Activated CD4-positive, alpha-beta T cell treated with anti-CD3 and anti-CD28 coated beads, Interleukin-10, Interleukin-2, amounts not matched to agents 100 ng/mL and 50 ng/mL, durations not matched to agents 16 hours and 8 hours (primary cell): ENCODE measurements around the gene SP6.
A peak's percentile ranks its signal among the peaks of the same experiment; 100 is the strongest.

Experiments
- DNase-seq: peaks from one replicate; pipeline ENCODE4 v3.0.0-alpha.2; 2020

SP6 gene

DNA sequence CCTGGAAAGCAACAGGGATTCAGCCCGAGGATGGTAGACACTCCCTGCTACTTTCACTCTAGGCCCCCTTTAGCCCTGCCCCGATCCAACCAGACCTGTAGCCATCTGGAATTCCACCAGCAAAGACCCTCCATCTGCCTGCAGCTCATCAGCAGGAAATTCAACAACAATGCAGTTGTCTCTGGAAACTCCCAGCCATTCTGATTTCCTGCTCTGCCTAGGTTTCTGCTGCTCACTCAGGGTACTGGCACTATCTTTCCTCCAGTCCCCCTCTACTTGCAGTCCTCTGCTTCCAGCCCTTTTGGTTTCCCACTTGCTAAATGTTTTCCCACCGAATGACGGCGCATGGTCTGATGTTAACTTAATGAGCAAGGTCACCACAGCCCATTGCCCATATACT is 2.7 kb upstream of the SP6 start:
- no peak for DNase-seq

DNA sequence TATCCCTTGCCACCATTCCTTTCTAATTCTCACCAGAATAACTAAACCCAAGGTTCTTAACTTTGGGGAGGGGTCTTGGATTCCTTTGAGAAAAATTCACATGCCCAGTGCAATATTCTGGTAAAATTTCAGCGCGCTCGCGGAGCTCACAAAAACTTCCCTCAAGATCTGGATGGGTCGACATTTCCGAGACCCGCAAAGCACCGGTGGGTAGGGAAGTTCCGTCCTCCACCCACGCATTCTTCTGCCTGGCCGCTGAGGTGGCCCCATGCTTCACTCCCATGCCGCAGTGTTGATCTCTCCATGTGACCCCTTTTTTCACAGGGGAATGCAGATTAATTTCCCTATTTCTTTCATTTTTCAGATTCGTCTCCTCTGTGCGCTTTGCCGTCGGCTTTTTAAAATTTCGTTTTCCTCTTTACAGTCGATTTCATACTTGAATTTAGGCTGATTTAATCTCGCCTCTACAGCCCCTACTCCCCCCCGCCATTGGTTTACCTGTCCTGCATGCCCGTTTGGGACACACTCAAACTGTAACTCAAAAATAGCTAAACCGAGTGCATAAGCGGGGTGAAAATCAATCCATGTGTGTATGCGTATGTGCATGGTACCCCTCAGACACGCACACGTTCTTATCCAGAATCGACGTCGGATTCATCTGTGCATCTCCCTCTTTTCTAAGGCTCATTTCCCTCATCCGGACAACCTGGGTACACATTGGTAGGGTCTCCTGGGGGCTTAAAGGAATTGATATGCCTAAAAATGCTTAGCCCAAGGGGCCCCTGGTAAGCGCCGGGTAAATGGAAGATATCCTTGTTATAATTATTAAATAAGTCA is 1.4 kb upstream of the SP6 start:
- no peak for DNase-seq

DNA sequence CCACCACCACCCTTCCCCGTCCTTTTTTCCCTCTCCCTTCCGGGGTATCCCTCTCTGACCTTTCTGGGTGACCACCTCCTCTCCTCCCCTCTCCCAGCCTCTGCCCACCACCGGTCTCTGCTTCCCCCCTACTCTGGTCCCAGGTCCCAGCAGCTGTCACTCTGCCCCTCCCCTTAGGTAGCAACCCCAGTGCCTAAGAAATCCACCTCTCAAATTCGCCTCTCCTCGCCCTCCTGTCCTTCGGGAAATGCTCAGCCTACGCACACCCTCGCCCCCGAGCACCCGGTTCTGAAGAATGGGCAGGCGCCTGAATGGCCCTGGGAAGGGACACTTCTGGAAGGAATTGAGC is 775 bp upstream of the SP6 start:
- no peak for DNase-seq

DNA sequence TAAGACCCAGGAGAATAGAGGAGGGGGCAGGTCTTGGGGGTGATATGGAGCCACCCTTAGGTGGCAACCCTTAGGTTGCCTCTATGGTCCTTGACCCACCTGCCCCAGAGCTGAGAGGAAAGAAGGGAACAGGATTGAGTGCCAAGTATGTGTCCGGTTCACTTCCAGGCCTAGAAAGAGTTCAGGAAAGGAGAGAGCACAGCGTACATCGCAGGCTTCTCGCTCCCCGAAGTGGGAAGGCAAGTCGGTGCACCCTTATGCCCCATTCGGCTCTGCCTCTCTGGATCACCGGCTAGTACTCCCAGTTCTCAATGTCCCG is 631 bp downstream of the SP6 start:
- DNase-seq, result no peak

DNA sequence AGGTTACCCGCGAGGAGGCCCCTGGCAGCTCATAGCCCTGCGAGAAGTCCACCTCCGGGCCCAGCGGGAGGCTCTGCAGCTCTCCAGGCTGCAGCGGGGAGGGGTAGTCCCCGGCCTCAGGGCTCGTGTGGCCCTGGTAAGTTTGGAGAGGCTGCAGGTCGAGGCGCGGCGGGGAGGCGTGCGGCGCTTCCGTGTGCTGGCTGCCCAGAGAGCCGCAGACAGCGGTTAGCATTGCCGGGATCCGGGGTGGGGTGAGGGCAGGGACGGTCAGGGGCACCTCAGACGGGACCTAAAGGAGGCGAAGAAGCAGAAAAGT is 2.8 kb downstream of the SP6 start:
- DNase-seq, result no peak

DNA sequence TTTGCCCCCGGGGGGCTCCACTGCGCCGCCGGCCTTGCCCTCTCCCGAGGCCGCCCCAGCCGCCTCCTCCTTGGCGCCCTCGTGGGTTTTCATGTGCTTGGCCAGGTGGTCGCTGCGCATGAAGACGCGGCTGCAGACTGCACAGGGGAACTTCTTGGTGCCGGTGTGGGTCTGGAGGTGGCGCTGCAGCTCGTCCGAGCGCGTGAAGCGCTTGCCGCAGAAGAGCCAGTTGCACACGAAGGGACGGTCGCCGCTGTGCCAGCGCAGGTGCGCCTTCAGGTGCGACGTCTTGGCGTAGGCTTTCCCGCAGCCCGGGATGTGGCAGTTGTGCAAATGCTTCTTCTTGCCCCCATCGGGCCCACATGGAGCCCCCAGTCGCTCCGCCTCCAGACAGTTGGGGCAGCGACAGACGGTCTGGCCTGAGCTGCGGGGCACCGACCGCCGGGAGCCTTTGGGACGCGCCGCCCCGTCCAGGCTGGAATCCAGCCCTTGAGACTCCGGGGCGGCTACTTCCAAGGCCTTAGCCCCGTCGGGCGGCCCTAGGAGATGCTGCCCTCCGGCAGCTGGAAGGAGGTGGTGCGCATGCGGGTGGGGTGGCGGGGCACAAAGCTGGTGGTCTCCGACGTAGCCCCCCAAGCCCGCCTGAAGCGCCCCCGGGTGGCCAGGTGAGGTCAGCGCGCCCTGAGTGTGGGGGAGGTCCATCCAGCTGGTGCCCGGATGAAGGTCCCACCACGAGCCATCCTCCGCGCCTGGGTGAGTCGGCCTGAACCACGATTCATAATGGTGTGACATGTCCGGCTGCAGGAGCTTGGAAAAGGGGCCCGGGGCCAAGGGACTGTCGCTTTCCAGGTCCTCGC is 3.4 kb downstream of the SP6 start:
- DNase-seq, result peak; percentile 31

DNA sequence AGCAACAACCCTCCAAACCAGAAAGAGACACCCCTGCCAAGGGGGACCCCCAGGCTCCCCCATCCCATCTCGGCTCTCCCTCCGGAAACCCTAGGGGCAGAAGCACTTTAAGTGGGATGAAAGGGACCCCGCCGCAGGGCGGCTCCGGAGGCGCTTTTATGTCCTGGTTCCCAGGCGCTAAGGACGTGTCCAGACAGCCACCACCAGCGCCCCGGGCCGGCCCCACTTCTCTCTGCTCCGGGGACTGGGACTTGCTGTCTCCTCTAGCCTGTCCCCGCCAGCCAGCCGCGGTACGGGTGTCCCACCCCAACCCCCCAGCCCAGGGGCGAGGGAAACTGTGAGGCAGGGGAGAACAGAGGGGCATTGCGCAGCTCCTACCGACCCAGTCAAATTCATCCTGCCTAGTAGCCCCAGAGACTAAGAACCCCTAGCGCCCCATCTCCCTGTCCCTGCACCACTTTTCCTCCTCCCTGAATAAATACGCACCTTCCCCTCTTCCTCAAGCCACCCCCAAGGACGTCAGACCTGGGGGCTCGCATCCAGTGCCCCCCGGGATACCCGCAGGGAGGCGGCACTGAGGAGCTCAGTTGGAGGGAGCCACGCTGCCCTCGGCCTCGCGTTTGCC is 4.1 kb downstream of the SP6 start:
- DNase-seq, result no peak

DNA sequence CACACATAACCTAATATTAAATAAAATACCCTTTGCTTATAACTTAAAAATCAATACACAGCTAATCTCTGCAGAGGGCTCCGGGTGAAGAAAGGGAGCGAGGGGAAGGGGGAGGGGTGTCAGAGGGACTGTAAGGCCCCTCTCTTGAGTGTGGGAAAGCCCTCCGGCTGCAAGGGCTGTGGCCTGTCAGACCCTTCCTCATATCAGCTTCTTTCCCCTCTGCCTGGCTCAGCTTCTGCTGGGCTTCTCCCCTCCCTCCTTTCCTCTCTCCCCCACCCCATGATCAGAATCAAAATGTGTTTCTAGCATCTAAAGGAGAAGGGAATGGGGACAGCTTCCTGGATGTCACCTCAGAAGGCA is 5.3 kb downstream of the SP6 start:
- no peak for DNase-seq

DNA sequence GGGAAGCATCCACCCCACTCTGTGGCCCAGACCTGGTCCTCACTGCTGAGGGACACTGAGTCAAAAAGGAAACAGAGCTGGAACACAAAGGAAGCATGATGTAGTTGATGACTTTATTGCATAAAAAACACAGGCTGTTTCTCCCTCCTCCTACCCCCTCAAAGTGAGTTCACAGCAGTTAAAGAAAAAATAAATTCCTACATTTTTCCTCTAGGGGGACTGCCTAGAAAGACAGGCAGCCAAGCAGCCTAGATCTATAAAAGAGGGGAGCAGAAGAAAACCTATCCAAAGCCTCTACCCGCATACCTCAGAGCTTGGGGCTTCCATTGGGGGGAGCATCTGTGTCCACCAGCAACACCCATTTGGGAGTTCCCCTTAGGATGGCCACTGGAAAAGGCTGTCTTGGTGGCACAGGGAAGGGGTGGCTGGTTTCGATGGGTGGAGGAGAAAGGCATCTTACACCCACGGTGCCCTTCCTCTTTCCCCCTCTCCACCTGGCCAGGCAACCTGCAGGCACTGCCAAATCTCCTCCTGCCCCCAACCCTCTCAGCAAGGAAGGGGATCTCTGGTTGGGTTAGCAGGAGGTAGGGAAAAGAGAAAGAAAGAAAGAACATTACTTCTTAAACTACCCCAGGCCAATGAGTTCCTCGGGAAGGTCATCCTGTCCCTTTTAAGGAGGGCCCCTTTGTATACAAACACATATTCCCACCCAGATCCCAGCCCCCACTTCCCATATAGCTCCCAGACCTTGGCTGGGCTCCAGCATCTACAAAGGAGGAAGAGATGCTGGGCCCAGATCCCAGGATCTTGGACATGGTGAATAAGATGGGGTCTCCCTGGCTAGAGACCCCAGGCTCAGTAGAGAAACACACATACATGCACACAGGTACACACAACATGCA is 5.9 kb downstream of the SP6 start:
- no peak for DNase-seq

DNA sequence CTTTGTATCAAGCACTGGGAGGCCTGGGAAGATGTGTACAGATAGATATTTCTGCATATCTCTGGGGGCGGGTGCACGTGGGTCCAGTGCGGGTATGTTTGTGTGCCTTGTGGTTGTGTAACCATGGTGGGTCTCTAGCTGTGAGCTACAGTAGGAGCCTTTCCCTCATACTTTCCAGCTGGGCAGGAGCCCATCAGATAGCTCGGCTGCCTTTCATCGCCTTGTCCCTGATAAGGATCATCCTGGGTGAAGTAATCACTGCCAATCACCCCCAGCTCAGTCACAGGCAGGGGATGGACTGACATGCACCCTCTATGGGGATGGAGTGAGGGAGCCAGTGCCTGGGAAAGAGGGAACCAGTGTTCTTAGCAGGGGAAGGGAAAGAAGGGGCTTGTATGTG is 6.7 kb downstream of the SP6 start:
- no peak for DNase-seq

DNA sequence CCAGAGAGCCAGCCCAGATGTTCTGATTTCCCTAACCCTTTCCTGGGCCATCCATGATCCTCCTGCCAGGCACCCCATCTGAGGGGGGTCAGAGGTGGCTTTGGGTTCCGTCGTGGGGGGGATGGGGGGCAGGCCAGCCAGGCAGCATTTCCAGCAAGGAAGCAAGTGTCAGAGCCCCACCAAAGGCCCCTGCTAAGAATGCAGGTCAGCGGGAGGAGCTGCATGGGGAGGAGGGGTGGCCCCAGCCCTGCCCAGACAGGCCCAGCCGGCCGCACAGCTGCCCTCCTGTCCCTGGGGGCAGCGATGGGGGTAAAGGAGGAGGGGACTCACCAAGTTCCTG is 7.6 kb downstream of the SP6 start:
- DNase-seq, result no peak

DNA sequence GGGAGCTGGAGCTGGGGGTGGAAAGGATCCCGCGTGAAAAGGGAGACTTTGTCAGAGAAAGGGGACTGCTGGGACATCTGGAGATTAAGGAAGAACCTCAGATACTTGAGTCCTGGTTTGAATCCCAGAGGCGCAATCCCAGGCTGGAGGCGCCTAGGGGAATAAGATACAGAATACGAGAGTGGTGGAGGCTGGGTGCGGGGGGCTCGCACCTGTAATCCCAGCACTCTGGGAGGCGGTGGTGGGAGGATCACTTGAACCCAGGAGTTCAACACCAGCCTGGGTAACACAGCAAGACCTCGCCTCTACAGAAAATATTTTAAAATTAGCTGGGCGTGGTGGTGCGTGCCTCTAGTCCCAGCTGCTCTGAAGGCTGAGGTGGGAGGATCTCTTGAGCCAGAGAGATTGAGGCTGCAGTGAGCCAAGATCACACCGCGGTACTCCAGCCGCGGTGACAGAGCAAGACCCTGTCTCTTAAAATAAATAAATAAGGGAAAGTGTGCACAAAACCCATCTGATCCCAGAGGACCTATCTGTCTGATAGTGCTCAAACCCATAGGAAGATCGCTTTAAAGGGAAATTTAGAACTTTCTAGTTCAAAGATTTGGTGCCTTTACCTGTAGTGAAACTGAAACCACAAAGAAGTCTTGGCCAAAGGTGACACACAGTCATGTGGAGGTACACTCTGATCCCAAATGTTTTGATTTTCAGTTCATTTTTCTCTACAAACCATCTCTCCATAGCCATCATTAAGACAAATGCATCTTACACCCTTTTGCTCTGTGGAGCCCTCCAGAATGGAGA is 9.3 kb downstream of the SP6 start:
- no peak for DNase-seq

DNA sequence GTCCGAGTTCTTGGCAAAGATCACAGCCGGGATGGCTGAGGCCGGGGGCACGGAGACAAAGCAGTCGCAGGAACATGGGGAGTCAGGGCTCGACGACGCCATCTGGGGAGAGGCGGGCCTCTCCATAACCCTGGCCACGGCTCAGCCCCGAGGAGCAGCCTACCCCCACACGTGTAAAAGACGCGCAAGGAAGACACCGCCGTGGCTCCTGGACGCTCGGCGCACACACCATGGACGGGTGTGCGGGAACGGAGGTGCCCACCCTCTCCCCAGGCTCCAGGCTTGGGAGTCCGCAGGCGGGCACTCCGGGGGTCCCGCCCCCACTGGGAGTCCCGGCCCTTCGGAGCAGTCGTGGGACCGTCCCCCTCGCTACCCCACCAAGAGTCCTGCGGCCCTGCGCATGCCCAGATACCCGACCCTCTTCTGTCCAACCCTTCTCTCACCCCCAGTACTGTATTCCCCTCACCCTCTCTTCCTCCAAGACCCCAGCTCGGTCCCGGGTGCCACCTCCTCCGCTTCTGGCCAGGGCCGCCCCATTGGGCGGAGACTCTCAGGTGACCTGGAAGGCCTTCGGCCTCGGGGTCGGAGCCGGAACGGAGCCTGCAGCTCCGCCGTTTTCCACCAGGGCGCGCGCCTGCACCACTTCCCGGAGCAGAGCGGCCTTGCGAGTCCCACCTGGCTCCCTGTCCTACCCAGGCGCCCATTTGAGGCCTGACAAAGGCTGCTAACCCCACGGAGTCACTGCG is 10.0 kb downstream of the SP6 start, which contains the start of gene SCRN2:
TSS of gene SCRN2 (minus strand) at position 532 of the 746 bp plus-strand sequence. CDS start at position 102, 430 bp downstream.
- DNase-seq, result peak; percentile 93

DNA sequence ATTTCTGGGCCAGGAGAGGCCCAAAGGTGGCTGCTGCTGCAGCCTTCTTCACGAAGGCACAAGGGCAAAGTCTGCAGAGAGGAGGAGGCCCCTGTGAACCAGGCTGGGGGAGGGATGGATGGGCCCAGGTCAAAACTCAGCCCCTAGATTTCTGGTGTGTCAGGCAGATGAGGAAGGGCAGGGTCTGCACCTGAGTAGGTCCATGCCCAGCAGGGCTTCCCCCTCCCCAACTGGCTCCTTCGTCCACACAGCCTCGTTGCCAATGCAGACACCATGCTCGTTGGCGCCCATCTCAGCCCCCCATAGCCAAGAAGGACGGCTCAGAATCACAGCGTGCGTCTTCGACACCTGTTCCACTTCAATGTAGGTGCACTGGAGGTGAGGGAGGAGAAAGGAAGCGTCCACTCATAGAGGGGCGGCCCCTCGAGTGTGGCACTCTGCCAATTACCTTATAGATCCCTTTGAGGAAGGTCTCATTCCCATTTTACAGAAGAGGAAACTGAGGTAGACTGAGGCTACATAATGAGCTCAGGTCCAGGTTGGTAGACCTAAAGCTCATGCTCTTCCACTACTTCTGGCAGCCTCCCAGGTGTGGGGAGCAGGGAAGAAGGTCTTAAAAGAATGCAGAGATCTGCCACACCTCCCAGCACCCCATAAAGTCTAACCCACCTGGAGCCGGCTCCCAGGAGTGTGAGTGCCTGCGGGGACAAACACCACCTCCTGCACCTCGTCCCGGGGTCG is 10.8 kb downstream of the SP6 start:
- no peak for DNase-seq

DNA sequence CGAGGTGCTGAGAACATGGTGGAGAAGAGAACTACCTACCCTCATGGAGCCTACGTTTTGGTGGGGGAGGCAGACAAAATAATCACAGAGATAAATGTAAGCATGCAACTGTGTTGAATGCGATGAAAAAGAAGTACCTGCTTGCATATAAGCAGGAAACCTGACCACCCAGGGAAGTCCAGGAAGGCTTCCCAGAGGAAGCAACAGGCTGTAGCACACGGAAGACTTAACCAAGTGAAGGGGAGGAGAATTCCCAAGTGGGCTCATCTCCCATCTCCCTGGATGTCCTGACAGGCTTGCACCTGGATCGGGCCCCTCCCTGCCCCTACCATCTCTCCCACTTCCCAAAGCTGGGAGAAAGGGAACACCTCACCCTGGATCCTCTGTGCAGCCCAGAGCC is 11.9 kb downstream of the SP6 start:
- DNase-seq, result no peak

DNA sequence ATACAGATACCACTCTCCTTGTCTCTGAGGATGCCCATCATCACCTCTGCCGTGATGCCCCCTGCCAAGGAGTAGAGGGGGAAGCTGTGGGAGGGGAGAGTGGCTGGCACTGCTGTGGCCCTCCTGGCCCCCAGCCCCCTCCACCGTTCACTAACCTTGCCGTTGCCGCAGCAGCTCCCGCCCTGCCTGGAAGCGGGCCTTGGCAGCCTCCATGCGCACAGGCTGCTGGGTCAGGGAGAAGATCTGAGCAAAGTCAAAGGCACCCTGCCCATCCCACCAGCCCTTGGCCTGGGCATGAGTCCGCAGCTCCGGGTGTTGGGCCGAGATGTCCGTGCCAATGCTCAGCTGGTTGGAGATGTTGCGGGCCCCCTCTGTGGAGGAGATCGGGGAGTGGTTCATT is 12.3 kb downstream of the SP6 start:
- no peak for DNase-seq

DNA sequence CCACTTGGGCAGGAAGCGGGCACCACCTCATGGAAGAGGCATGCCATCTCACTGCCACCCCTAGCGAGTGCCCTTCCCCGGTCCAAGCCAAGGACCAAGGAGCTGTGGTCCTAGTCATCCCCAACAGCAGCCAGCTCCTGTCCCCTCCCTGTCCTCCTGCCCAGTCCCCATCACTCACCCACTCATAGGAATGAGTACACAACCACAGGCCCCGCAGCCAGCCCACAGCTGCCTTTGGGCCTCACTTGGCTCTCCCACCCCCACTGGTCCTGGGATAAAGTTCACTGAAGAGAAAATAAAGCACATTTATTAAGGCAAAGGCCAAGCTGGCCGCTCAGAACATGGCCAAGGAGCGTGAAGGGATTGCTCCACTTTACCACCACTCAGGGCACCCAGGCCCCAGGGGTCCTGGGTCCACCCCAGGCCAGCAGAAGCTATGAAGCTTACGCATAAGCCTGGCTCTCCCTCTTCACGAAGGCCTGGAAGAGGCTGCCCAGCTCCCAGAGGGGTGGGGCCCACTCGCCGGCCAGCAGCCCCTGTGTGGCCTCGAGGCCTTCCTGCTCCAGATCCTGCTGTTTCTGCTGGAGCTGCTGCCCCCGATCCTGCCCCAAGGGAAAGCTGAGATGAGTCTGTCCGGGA is 13.4 kb downstream of the SP6 start:
- no peak for DNase-seq

DNA sequence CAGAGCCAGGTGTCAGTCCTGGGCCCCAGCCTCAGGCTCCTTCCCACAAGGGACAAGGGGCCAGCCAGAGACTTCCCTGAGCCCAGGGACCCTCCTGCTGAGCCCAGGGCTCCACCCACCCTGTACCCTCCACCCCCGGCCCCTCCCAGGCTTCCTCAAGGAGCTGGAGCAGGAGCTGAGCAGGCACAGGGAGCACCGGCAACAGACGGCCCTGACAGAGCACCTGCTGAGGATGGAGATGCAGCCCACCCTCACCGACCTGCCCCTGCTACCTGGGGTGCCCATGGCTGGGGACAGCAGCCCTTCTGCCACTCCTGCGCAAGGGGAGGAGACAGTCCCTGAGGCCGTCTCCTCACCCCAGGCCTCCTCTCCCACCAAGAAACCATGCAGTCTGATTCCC is 14.4 kb downstream of the SP6 start:
- DNase-seq, result no peak

DNA sequence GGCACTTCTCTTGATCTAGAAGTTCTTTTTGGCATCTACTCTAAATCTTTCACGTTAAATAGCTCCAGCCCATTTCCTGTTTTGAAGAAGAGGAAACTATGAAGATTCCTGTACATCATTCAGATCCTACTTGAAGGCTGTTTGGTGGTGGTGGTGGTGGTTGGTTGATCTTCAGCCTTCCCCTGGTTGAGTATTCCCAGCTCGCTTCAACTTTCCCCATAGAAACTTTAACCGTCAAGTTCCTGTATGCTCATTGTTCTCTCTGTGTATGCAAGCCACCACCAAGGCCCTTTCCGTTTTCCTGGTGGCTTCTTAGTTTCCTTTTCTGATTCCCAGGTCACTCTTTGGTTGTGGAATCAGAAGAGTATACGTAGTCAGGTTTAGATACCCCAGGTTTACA is 16.2 kb downstream of the SP6 start:
- no peak for DNase-seq

DNA sequence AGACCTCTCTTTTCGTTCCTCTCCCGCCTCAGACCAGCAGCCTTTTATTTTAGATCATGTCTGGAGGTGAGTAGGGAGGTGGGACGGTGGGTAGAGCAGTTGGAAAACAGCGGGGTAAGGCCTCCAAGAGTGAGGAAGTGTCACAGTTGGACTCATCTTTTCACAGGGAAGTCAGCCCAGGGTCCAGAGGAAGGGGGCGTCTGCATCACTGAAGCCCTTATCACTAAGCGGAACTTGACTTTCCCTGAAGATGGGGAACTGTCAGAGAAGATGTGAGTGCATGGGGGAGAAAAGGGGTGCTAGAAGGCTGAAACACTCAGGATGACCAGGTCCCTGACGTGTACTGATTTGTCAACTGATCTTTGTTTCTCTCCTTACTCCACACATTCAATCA is 19.0 kb downstream of the SP6 start:
- no peak for DNase-seq
